ENCODE measurements around the gene TDRD9. TPM values are rescaled to one million over a fixed set of nuclear protein-coding genes. Genes with fewer than 3 reads are reported as not detected.
A peak's percentile ranks its signal among the peaks of the same experiment; 100 is the strongest.

Gene TDRD9
- polyA plus RNA-seq, 1 experiment = 2.2 TPM

DNA sequence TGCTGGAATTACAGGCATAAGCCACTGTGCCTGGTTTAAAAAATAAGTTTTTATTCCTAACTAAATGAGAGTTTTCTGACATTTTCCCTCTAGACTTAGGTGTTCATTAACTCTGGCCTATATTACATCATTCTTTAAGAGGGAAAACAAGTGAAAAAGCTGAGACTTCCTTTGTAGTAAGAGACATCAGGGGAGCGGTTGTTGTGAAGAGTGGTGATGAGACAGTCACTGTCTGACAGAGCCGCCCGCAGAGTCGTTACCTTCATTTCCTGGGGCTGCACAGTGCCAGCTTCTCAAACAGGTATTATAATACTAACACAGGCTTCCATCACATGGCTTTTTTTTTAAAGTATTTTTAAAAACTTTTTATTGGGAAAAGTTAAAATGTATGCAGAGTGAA, 19.7 kb upstream of the TDRD9 start:
- Histone ChIP-seq H3K36me3 (ENCODE audit: control insufficient read depth, insufficient read depth, low read length) (no peaks in the 10 kb centered on the region; the same call in 1 of the 2 replicates), H3K4me3 (ENCODE audit: low read depth, low read length) (no peak overlapping the region), H3K27me3 (ENCODE audit: control insufficient read depth, insufficient read depth, low read length) (no peaks in the 10 kb centered on the region)
- no peak for TF ChIP-seq CTCF (IDR thresholded peaks at IDR 0.05; ENCODE audit: insufficient read depth, low read depth, low read length)
- CTCF ChIA-PET = interaction anchor here (0.6 to 4.8 kb wide), 6 partner anchors 9 to 102 kb away, joined by 3 to 36 read pairs (median 4); a partner anchor contains a TSS
- no peak for DNase-seq (ENCODE audit: low read depth)
- POLR2A ChIA-PET = no interaction called here

- H3K27me3 ChIP-seq (ENCODE audit: control insufficient read depth, insufficient read depth, low read length) = no peaks in the 10 kb centered on the region
- no peak for TF ChIP-seq CTCF (IDR thresholded peaks at IDR 0.05; ENCODE audit: insufficient read depth, low read depth, low read length)
- H3K4me3 ChIP-seq (ENCODE audit: low read depth, low read length) = no peak overlapping the region; the same call in 1 of the 2 replicates
- no peaks in the 10 kb centered on the region; the same call in 1 of the 2 replicates for H3K36me3 ChIP-seq (ENCODE audit: control insufficient read depth, insufficient read depth, low read length)
- ChIA-PET POLR2A (interaction anchor here (0.6 kb wide), 1 partner anchor 82 kb away, joined by 12 read pairs; no protein-coding TSS in a partner anchor), CTCF (interaction anchor here (0.6 to 4.8 kb wide), 18 partner anchors 10 to 345 kb away, joined by 3 to 36 read pairs (median 4); a partner anchor contains a TSS)
- DNase-seq (ENCODE audit: low read depth) = no peak
Measured at GRCh38 chr14:103909531-103910261, 18.6 kb upstream of the TDRD9 start.

- DNase-seq (ENCODE audit: low read depth) = peak; percentile 23
- peak; percentile 84 for TF ChIP-seq CTCF (IDR thresholded peaks at IDR 0.05; ENCODE audit: insufficient read depth, low read depth, low read length)
- no peak overlapping the region; the same call in 1 of the 2 replicates for H3K4me3 ChIP-seq (ENCODE audit: low read depth, low read length)
- ChIA-PET POLR2A (interaction anchor here (0.6 kb wide), 1 partner anchor 82 kb away, joined by 12 read pairs; no protein-coding TSS in a partner anchor), CTCF (interaction anchor here (0.6 to 4.8 kb wide), 20 partner anchors 10 to 346 kb away, joined by 3 to 36 read pairs (median 4); a partner anchor contains a TSS)
- no peaks in the 10 kb centered on the region; the same call in 1 of the 2 replicates for H3K36me3 ChIP-seq (ENCODE audit: control insufficient read depth, insufficient read depth, low read length)
- H3K27me3 ChIP-seq (ENCODE audit: control insufficient read depth, insufficient read depth, low read length) = no peaks in the 10 kb centered on the region
Measured at GRCh38 chr14:103910262-103910935, 17.9 kb upstream of the TDRD9 start.

GRCh38 chr14:103910984-103911383, 17.3 kb upstream of the TDRD9 start:
- ChIA-PET CTCF (interaction anchor here (0.7 to 4.8 kb wide), 14 partner anchors 10 to 346 kb away, joined by 3 to 36 read pairs (median 6); a partner anchor contains a TSS), POLR2A (no interaction called here)
- TF ChIP-seq CTCF (IDR thresholded peaks at IDR 0.05; ENCODE audit: insufficient read depth, low read depth, low read length) = no peak
- peaks cover 3% of the 10 kb centered on the region for H3K36me3 ChIP-seq (ENCODE audit: control insufficient read depth, insufficient read depth, low read length)
- no peak overlapping the region for H3K4me3 ChIP-seq (ENCODE audit: low read depth, low read length)
- H3K27me3 ChIP-seq (ENCODE audit: control insufficient read depth, insufficient read depth, low read length) = no peaks in the 10 kb centered on the region
- DNase-seq (ENCODE audit: low read depth) = no peak

GRCh38 chr14:103915616-103916015, 12.6 kb upstream of the TDRD9 start:
- TF ChIP-seq CTCF (IDR thresholded peaks at IDR 0.05; ENCODE audit: insufficient read depth, low read depth, low read length) = no peak
- CTCF ChIA-PET = no interaction called here
- POLR2A ChIA-PET = no interaction called here
- Histone ChIP-seq H3K27me3 (ENCODE audit: control insufficient read depth, insufficient read depth, low read length) (no peaks in the 10 kb centered on the region), H3K36me3 (ENCODE audit: control insufficient read depth, insufficient read depth, low read length) (peaks cover 10% of the 10 kb centered on the region), H3K4me3 (ENCODE audit: low read depth, low read length) (no peak overlapping the region)
- no peak for DNase-seq (ENCODE audit: low read depth)
